Endothelial cell (in vitro differentiated cells): ENCODE data around the gene CCDC106. TPM values are rescaled to one million over a fixed set of nuclear protein-coding genes. Genes with fewer than 3 reads are reported as not detected.

ENCODE experiments used
- DNase-seq: peaks from one replicate; pipeline ENCODE4 v3.0.0; 2021; ENCODE audit warnings: low spot score
- H3K27ac Mint-ChIP-seq: one replicate; pipeline ENCODE4 v1.8.0; 2021; ENCODE audit warnings: mixed read lengths, inconsistent platforms; ENCODE audit not compliant: unreplicated experiment
- H3K27me3 Mint-ChIP-seq: one replicate; pipeline ENCODE4 v1.8.0; 2021; ENCODE audit warnings: mild to moderate bottlenecking, moderate library complexity, mixed read lengths, inconsistent platforms; ENCODE audit not compliant: unreplicated experiment
- H3K36me3 Mint-ChIP-seq: one replicate; pipeline ENCODE4 v1.8.0; 2021; ENCODE audit warnings: mild to moderate bottlenecking, low read depth, mixed read lengths, inconsistent platforms; ENCODE audit not compliant: unreplicated experiment
- H3K4me1 Mint-ChIP-seq: one replicate; pipeline ENCODE4 v1.8.0; 2021; ENCODE audit warnings: mild to moderate bottlenecking, mixed read lengths, inconsistent platforms; ENCODE audit not compliant: unreplicated experiment
- H3K4me3 Mint-ChIP-seq: one replicate; pipeline ENCODE4 v1.8.0; 2021; ENCODE audit warnings: mild to moderate bottlenecking, mixed read lengths, inconsistent platforms; ENCODE audit not compliant: unreplicated experiment
- H3K9me3 Mint-ChIP-seq: one replicate; pipeline ENCODE4 v1.8.0; 2021; ENCODE audit warnings: mixed read lengths, inconsistent platforms; ENCODE audit not compliant: unreplicated experiment
- total RNA-seq: library from RNA; stranded (reverse); fragmentation: NEBNext Ultra II Directional; extraction: Animal tissue kit (Norgen Biotek cat#: 25700); gene quantifications from one replicate; pipeline ENCODE4 v1.2.1, GENCODE V29; 2021; ENCODE audit not compliant: unreplicated experiment
- TF ChIP-seq, protein P1 (sequence below): fragments of 200-600 bp; sonication (generic); IDR thresholded peaks from one replicate; pipeline ENCODE4 v1.5.0; 2021; ENCODE audit warnings: antibody characterized with exemption; ENCODE audit not compliant: unreplicated experiment

The CCDC106 gene
- total RNA-seq, 1 donor from 2014 or later, result 20.1 TPM

DNA sequence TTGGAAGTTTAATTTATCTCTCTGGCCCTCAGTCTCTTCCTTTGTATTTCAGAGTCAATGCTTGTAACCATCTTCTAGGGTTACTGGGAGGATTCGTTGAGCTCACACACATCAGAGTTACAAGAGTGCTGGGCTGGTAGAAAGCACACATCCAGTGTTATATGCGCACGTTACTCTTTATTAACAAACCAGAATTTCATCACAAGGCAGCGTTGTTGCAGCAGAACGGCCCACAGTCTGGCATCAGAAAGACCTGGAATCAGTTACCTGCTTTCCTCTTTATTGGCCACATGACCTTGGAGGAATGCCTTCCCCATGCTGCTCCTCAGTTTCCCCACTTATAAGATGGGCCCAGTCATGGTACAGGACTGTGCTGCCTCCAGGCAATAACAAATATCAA, 38.7 kb upstream of the CCDC106 start:
- TF ChIP-seq, protein P1, sequence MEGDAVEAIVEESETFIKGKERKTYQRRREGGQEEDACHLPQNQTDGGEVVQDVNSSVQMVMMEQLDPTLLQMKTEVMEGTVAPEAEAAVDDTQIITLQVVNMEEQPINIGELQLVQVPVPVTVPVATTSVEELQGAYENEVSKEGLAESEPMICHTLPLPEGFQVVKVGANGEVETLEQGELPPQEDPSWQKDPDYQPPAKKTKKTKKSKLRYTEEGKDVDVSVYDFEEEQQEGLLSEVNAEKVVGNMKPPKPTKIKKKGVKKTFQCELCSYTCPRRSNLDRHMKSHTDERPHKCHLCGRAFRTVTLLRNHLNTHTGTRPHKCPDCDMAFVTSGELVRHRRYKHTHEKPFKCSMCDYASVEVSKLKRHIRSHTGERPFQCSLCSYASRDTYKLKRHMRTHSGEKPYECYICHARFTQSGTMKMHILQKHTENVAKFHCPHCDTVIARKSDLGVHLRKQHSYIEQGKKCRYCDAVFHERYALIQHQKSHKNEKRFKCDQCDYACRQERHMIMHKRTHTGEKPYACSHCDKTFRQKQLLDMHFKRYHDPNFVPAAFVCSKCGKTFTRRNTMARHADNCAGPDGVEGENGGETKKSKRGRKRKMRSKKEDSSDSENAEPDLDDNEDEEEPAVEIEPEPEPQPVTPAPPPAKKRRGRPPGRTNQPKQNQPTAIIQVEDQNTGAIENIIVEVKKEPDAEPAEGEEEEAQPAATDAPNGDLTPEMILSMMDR, result no peak
- DNase-seq, result no peak
- peaks cover 23% of the 10 kb centered on the region for H3K4me1 Mint-ChIP-seq
- H3K27me3 Mint-ChIP-seq, result peaks cover 21% of the 10 kb centered on the region
- H3K36me3 Mint-ChIP-seq, result peaks cover 31% of the 10 kb centered on the region
- no peak overlapping the region for H3K27ac Mint-ChIP-seq
- peaks cover 6% of the 10 kb centered on the region for H3K9me3 Mint-ChIP-seq
- H3K4me3 Mint-ChIP-seq, result no peak overlapping the region

DNA sequence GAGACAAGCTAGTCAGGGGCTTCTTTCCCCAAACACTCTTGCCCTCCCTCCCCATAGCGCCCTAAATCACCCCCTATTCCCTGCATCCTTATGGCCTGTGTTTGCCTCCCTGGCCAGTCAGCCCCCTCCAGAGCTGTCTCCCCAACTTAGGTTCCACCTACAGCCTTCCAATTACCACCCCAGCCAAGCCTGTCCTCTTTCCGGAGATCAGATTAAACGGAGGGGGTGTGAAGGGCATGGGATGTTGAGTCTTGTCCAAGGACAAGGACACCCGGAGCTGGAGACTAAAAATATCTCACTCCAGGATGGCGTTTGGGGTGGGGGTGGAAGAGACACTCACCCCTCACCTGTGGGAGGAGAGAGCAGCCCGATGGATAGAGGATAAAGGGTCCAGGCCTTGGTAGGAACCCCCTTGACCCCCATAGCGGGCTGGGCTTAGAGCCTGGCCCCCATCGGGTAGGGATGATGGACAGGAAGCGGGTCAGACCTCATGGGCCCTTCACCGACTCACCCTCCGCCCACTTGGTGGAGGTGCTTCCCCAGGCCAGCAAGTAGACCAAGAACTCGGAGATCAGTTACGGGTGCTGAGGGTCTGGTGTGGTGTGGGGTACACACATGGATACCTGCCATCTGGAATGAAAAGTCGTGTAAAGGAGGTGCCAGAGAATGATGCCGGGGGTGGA, 36.6 kb upstream of the CCDC106 start:
- Mint-ChIP-seq H3K4me3 (no peak overlapping the region), H3K4me1 (peaks cover 12% of the 10 kb centered on the region), H3K9me3 (peaks cover under 1% of the 10 kb centered on the region), H3K36me3 (peaks cover 24% of the 10 kb centered on the region), H3K27me3 (peaks cover 12% of the 10 kb centered on the region), H3K27ac (no peak overlapping the region)
- DNase-seq, result no peak
- TF ChIP-seq, protein P1, result no peak

DNA sequence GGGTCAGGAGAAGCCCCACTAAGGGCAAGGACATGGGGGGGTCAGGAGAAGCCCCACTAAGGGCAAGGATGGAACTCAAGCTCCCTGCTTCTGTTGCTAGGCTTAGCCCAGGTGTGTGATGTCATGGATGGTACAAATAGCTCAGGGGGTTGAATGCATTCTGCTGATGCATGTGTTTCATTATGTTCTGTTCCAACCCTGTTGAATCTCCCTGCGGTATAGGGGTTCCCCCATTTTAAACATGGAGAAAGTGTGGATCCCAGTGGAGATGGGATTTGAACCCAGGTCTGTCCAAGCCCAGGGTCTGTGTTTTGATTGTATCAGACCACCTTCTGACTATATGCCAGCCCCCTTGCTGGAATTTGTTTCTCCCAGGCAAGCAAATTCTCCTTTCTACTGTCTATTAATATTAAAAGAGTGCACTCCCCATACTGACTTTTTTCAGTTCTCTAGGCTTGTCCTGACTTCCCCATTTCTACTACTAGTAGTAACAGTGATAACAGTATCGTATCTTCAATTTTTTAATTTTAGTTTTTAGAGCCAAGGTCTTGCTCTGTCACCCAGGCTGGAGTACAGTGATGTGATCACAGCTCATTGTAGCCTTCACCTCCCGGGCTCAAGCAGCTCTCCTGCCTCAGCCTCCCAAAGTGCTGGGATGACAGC, 35.9 kb upstream of the CCDC106 start:
- Mint-ChIP-seq H3K9me3 (no peaks in the 10 kb centered on the region), H3K36me3 (peaks cover 21% of the 10 kb centered on the region), H3K4me3 (no peak overlapping the region), H3K27me3 (peaks cover 14% of the 10 kb centered on the region), H3K4me1 (peaks cover 5% of the 10 kb centered on the region), H3K27ac (no peak overlapping the region)
- TF ChIP-seq, protein P1, result no peak
- DNase-seq, result no peak

DNA sequence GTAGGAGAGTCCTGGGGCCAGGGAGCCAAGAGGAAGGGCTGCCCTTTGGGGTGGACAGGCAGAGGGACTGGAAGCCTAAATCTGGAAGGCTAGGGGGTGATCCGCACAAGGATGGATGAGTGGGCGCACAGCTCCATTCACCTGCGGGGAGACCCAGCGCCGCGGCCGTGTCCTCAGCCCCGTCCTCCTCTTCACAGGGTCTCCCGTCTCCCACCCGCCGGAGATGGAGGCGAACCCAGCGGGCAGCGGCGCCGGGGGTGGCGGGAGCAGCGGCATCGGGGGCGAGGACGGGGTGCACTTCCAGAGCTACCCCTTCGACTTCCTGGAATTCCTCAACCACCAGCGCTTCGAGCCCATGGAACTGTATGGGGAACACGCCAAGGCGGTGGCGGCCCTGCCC, 34.6 kb upstream of the CCDC106 start:
- TF ChIP-seq, protein P1, result no peak
- Mint-ChIP-seq H3K4me1 (peaks cover 2% of the 10 kb centered on the region), H3K27ac (no peak overlapping the region), H3K27me3 (peaks cover 15% of the 10 kb centered on the region), H3K9me3 (no peaks in the 10 kb centered on the region), H3K36me3 (peaks cover 22% of the 10 kb centered on the region), H3K4me3 (no peak overlapping the region)
- no peak for DNase-seq

DNA sequence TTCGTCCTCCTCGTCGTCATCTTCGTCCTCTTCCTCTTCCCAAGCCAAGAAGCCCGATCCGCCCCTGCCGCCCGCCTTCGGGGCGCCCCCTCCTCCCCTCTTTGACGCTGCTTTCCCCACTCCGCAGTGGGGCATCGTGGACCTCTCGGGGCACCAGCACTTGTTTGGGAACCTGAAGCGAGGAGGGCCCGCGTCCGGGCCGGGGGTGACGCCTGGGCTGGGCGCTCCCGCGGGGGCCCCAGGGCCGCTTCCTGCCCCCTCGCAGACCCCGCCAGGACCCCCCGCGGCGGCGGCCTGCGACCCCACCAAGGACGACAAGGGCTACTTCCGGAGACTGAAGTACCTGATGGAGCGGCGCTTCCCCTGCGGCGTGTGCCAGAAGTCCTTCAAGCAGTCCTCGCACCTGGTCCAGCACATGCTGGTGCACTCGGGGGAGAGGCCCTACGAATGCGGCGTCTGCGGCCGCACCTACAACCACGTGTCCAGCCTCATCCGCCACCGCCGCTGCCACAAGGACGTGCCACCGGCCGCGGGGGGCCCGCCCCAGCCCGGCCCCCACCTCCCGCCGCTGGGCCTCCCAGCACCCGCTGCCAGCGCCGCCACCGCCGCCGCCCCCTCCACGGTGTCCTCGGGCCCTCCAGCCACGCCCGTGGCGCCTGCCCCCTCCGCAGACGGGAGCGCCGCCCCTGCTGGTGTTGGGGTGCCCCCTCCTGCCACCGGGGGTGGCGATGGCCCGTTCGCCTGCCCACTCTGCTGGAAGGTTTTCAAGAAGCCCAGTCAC, 33.9 kb upstream of the CCDC106 start:
- Mint-ChIP-seq H3K27me3 (peaks cover 15% of the 10 kb centered on the region), H3K4me1 (peaks cover 2% of the 10 kb centered on the region), H3K4me3 (no peak overlapping the region), H3K36me3 (peaks cover 22% of the 10 kb centered on the region), H3K27ac (no peak overlapping the region), H3K9me3 (no peaks in the 10 kb centered on the region)
- no peak for DNase-seq
- TF ChIP-seq, protein P1, result no peak
